CMK (cell line): ENCODE data around the gene FMO2.
"Not testable (repeated sequence)": the region's sequence is repeated elsewhere in the genome, so short reads cannot be mapped to it uniquely, and the experiment has no call there.

Experiments
- DNase-seq: peaks from one replicate; pipeline ENCODE4 v3.0.0-alpha.2; 2010; ENCODE audit warnings: low read depth

FMO2 gene

DNA sequence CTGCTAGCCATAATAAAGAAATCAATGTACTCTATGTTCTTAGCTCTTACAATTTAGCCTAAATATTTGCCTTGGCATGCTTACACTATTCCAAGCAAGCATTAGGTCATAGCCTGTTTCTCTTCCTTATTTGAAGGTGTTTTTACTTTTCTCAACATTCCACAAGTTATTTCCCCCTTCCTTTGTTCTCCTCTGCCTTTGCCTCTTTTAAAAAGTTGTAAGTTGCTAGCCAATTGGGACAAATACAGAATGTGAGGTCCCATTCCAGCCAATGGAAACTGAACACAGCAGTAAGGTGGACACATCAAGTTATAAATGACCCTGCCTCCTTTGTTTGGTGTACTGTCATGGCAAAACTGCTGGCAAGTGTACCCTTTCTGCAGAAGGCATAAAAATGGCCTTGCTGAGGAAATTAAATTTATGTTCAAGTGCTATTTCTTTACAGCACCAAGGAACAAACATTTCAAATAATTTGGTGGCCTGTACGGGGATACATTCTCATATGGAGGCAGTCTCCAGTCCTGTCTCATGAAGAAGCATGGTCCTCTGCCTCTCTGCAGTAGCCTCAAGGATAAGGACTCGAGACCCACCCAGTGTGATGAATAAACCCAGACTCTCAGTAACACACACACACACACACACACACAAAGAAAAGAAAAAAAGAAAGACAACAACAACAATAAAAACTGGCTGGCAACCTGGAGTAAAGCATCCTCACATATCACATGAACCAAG, 34.4 kb downstream of the FMO2 start:
- no peak for DNase-seq

DNA sequence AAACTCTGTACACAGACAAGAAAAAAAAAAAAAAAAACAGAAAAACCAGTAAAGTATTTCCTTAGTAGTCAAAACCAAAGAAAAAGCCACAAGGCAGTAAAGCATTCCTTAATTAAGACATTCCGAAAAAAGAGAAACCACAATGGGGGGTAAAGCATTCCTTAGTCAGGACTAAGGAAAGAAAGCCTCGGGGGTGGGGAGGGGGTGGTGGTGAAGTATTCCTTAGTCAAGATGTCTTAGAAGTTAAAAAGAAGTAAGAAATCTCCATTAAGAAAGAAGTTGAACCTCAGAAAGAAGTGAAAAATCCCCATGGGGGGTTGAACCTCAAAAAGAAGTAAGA, 35.0 kb downstream of the FMO2 start:
- no peak for DNase-seq

DNA sequence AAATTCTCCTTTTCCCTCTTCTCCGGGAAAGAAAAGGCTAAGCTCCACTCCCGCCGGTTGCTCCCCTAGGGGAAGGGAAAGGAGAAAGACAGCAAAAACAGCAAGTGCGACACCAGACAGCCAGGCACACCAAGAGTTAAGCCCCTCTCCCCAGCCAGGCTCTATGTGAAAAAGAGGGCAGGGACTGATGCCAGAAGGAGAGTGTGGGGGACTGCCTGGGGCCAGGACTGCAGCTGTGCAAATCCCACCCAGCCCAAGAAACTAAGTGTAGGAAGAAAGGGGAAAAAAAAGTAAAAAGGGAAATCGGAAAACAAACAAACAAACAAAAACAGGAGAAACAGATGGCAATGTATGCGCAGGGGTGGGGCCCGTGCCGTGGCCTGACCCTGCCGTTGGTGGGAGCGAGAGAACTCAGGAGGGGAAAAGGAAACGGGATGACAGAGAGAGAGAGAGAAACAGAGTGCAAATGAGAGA, 35.5 kb downstream of the FMO2 start:
- DNase-seq: no peak

DNA sequence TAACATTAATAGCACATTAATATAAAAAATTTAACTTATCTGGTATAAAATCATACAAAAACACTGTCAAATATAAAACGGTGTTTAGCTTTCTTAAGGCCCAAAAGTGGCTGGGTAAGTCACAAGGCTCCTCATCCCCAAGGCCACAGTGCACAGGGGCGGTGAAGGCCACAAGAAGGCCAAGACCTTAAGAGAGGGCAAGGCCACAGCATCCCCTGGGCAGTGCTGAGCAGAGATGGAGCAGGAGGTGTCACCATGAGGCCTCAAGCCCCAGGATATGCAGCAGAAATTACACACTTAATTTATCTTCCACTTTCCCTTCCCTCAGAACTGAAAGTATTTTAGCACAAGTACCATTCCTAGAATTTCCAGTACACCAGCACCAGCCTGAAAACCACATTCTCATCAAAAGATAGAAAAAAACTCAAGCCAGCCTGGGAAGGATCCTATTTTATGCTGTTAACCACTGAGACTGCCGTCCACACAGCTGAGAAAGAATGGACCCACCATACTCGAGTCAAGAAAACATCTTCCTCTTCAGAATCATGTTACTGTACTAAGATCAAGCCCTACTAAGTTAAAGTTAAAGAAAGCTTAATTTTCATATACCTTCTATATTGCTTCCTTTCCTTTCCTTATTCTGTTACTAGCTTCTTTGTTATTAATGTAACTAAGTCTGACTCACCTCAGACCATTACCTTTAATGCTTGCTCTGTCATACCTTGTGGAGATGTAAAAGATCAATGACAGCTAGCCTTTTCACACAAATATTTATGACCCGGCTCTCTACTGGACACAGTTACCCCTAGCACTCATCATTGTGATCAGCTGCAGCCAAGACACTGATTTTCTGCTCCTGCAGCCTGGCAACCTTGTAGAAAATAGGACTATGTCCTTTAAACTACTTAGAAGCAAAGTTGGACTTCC, 36.8 kb downstream of the FMO2 start:
- no peak for DNase-seq

DNA sequence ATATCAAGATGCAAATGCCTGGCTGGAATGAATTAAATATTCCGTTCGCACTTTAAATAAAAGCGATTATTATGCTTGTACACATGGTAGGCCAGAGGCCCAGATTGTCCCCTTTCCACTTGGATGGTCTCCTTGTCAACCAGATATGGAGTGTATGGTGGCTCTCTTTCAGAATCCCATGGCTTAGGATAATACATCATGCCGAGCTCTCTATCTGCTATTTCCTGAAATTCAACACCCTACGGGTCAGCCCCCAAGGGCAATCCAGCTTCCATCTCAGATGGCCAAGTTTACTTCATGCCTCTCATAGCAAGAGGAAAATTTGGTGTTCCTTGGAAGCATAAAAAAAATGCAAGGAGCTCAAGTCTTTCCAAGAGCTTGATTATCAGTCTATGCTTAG, 37.8 kb downstream of the FMO2 start:
- no peak for DNase-seq

DNA sequence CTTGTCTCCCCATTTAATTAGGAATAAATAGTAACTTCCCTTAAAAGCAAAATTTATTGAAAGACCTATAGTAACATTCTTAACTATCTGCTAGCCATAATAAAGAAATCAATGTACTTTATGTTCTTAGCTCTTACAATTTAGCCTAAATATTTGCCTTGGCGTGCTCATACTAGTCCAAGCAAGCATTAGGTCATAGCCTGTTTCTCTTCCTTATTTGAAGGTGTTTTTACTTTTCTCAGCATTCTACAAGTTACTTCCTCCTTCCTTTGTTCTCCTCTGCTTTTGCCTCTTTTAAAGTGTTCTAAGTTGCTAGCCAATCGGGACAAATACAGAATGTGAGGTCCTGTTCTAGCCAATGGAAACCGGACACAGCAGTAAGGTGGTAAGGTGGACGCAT, 39.2 kb downstream of the FMO2 start:
- not testable (repeated sequence) for DNase-seq

DNA sequence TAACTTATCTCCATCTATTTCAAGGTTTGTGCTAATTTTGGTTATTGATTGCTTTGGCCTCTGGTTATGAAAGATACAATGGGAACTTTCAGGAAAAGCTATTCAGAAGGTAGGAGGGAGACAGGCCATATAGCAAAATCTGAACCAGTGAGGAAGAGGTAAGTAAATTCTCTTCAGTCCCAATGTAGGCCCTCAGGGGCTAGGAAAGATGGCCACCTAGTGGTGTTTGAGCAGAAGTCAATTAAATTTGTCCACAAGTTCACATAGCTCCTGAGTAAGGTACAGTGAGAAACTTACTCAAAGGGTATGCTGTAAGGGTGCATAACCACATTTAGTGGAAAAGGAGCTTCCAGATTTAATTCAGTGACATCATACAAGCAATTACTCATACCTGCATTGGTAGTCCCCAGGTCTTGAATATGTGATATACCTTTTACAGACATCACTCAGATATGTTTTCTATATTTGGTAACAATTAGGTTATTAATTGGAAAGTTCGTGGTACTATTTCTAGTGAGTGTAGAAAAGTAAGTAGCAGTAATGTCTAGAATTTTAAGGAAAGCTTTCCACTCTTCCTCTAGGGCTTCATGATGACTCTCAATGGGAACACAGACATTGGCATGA, 41.8 kb downstream of the FMO2 start:
- DNase-seq: no peak

DNA sequence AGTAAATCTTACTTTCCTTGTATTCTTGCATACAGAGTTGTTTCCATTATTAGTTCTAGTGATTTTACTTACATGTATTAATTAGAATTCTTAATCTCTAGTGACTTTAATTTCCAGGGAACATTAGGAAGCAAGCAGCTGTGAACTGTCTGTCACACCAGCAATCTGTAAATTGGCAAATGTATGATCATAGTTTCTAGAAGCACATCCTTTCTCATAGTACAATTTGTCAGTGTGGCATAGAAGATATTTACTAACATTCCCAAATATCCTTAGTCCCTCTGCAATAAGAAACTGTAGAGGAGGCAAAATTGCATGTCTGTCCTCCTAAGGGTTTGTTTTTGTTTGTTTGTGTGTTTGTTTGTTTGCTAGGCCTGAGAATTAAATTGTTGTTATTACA, 46.2 kb downstream of the FMO2 start:
- DNase-seq: no peak

DNA sequence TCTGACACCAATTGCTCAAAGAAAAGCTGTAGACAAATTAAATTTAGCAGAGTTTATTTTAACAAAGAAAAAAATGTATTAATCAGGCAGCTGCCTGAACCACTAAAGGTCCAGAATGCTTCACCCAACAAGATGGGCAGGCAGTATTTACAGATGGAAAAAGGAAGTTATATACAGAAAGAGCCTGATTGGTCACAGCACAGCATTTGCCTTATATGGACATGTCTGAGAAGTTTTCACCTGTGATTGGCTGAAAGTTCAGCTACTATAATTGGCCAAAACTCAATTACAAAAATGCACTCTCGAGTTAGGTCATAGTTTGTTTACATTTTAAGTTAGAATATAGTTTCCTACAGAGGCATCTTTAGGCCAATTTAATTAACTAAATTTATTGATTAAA, 48.1 kb downstream of the FMO2 start:
- DNase-seq: no peak

DNA sequence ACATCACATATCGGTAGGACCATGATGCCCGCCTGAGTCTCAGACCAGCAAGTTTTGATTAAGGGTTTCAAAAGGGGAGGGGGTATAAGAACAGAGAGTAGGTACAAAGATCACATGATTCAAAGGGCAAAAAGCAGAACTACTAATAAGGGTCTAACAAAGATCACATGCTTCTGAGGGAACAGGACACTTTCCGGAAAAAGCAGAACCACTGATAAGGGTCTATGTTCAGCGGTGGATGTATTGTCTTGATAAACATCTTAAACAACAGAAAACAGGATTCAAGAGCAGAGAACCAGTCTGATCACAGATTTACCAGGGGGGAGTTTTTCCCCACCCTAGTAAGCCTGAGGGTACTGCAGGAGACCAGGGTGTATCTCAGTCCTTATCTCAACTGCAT, 51.1 kb downstream of the FMO2 start:
- DNase-seq: not testable (repeated sequence)

DNA sequence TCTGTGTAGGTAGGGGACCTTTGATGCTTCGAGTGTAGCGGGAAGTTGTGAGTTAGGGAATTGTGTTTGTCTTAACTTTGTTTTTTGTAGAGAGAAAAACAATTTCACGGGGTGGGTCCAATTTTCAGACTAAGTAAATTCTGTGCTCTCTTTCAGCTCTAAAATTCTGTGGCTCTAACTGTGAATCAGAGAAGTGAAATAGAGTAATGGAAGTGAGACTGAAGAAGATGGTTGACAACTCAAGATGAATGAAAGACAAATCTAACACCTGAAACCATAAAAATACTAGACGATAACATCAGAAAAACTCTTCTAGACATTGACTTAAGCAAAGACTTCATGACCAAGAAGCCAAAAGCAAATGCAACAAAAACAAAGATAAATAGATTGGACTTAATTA, 58.8 kb downstream of the FMO2 start:
- DNase-seq: no peak

DNA sequence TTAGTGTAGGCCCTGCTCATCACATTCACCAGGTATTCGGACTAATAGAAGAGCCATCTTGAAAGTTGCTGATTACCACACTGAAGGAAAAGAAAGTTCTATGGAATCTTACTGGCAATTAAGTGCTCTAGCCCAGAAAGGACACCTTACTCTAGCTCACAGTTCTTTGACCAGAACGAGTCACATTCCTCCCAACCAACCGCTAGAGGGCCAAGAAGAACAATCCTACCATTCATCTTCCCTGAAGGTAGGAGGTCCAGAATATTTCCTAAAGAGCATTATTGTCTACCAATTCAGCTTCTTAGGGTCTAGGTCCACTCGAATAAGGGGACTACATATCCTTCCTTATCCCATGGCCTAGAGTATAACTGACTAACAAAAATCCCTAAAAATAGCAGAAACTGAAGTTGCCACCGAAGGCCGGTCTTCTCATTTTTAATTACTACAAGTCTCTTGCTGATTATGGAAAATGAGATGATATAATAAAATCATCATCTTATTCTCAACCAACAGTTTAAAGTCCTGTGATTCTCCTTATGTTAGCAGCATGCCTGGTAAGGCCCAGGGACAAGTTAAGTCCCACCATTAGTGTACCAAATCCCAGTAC, 60.5 kb downstream of the FMO2 start:
- DNase-seq: no peak

DNA sequence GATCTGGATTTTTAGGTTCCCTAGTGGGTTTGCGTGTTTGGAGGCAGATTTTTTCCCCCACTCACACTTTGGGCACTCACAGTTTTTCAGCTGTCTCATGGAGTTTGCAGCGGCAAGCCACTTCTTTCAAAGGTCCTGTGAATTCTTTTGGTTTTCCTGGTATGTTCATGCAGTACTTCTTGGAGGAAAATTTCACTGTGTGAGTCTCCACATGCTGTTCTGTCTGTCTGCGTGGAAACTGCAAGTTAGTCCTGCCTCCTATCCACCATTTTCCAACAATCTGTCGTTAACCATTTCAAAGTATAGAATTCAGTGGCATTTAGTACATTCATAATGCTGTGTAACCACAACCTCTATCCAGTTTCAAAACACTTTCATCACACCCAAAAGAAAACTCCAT, 62.4 kb downstream of the FMO2 start:
- DNase-seq: no peak

DNA sequence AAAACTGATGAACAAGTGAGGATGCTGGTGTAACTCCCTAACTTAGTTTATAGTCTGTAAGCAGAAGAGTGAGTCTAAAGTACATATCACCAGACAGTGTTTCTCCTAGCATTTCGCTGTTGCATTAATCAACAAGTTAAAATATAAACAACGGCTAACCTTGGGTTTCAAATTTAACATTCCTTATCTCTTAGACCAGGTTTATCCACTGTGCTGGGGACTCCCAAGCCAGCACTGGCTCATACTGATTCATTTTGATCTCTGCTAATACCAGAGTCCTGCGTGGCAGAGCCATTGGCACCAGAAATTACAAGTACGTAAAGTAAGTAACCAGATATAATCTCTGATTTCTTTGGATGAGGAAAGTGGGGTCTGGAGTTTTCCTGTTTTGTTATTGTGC, 63.2 kb downstream of the FMO2 start, which contains the start of gene FMO1:
FMO1 (plus strand) TSS at position 193 of the 400 bp plus-strand sequence. CDS start 9,594 bp downstream, outside the sequence.
- DNase-seq: no peak

DNA sequence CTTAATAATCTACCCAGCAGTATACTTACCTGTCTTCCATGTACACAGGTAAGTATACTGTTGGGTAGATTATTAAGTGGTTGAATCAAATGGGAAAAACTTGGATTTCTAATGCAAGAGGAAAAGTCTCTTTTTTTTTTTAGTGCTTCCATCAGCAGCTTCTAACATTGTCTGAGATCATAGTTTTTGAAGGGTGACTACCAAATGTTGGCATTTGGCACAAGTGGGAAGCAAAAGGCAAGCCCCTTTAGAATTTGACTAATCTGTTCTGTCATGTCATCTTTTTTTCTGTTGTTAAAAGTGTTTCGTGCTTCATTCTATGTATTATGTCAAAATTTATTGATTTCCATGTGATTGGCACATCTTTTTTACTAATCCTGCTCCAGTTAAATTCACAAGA, 63.7 kb downstream of the FMO2 start:
- no peak for DNase-seq

DNA sequence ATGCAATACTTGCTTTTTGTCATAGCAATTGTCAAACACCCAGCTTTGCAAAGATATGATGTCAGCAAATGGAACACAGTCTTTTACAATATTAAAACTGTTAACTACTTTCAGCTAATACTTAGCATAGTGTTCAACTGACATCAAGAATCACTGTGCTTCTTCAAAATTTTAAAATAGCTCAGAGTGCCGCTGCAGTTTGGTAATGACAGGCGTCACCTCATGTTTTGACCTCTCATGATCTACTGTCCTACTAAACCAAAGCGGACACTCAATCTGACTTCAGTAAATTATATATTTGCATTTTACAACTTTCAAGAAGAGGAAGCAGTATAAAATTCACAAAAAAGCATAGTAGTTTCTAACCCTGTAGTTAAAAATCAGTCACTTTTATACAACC, 65.2 kb downstream of the FMO2 start:
- DNase-seq: no peak

DNA sequence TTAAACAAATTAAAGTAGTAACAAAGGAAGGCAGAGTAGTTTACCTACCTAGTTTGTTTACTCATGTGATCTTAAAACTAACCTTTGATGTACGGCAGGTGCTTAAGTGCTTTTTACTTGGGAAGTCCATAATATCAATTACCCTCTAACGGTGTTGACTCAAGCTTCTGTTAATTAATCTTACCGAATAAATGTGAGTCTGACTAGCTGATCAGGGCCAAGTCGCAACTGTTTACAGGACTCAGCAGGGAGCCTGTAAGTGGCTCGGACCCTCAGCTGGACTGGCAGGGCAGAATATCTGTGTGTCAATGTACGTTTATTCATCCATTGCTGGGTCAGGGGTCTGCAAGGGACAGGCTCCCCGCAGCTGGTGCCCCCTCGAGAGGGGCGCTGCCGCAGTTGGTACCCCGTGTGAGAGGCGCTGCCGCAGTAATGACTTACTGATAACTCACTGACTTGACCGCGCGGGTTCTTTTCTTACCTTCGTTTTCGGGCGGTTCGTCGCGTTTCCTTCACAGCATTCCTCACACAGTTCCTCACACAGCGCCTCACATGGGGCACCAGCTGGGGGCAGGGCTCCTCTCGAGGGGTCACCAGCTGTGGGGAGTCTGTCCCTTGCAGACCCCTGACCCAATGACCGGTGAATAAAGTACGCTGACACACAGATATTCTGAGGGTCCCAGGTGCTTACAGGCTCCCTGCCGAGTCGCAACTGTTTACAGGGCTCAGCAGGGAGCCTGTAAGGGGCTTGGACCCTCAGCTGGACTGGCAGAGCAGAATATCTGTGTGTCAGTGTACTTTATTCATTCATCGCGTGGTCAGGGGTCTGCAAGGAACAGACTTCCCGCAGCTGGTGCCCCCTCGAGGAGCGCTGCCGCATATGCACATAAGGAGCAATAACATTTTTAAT, 66.2 kb downstream of the FMO2 start:
- DNase-seq: no peak

DNA sequence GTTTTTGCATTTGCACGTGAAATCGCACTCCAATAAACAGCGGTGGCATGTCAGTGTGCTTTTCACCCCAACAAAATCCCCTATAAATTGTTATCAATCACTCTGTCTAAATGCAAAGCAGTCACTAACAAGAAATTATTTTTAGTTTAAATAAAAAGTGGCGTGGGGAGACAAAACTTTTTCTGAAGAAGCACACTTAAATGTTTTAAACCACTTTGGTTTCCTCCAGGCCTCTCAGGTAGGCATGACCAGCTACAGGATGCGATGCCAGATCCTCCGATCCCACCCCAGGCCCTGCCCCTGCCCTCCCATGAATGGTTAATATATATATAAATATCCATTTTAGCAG, 66.8 kb downstream of the FMO2 start:
- DNase-seq: no peak

DNA sequence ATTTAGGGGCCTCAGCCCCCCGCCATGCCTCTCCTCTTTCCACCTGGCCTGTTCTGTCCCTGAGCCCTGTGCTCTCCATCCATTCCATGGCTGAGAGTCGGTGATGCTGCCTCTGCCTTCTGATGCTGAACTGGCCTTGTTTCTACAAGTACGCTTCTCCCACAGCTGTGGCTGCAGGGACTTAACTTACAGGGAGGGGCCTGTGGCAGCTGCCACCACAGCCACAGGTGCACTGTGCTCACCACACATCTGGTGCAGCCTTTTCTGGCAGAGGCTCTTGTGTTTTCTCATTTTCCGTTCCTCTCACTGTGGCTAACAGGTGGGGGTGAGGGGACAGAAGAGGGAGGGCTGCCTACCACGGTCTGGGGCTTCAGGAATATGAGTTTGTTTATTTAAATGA, 67.4 kb downstream of the FMO2 start:
- no peak for DNase-seq

DNA sequence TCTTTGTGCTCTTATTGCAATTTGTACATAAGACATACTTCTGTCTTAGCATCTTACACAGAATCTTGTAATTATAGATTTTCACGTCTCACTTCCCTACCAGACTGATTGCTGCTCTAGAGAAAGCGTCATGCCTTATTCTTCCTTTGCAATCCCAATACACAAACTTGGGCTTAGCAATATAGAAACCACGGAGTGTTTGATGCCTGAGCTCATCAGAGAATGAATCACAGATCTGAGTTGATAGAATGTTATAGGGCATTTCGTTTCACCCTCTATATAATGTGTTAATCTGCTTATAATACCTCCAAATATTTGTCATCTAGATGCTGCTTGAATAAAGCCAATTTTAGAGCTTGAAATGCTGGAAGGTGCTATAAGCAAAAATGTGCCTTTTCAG, 69.8 kb downstream of the FMO2 start:
- no peak for DNase-seq

DNA sequence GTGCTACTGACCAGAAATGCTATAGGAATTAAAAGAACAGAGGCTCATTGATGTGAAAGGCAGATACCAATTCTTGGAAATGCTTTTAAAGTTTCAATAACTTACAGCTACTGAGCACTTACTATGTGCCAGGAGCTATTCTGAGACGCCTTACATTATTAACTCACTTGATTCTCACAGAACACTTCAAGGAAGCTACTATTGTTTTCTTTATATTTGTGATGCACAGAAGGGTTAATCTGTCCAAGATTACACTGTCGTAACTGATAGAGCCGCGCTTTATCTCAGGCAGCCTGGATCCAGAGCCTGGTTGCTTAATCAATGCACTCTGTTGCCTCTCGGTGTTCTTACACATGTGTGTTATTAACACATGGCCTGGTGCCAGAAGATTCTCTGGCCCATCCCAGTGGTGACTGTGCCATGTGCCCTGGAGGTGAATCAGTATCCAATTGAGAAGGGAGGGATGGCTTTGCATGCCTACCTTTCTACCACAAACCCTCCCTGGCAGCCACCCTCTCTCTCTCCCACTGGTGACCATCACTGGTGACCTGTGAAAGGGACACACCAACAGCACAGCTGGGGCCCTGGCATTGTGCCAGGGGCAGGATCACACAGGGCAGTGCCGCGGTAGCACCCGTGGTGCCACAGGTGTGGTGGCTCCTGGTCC, 72.0 kb downstream of the FMO2 start:
- no peak for DNase-seq
